Neural cell (in vitro differentiated cells): ENCODE data around the gene MARVELD2. TPM values are rescaled to one million over a fixed set of nuclear protein-coding genes. Genes with fewer than 3 reads are reported as not detected.

ENCODE experiments used
- H2AFZ ChIP-seq: fragments of 200-600, 300-800 bp; sonication (generic), shearing (Covaris generic); 2 replicates; pipeline ENCODE4 v1.6.0; 2014; ENCODE audit warnings: low read depth, mild to moderate bottlenecking, antibody characterized with exemption, low read length, moderate library complexity
- H3F3A ChIP-seq: fragments of 200-600 bp; shearing (Covaris generic); 2 replicates; pipeline ENCODE4 v1.6.1; 2016; ENCODE audit warnings: mild to moderate bottlenecking, moderate library complexity, mixed read lengths, antibody characterized with exemption, low read length; ENCODE audit not compliant: insufficient read depth, poor library complexity, severe bottlenecking
- H3K27ac ChIP-seq: fragments of 200-600, 300-800 bp; sonication (generic), shearing (Covaris generic); 2 replicates; pipeline ENCODE4 v1.5.1; 2014; ENCODE audit warnings: mild to moderate bottlenecking, low read length, moderate library complexity
- H3K27me3 ChIP-seq: fragments of 300-800, 200-600 bp; sonication (generic), shearing (Covaris generic); 2 replicates; pipeline ENCODE4 v1.6.0; 2014; ENCODE audit warnings: mild to moderate bottlenecking, low read depth, low read length, moderate library complexity; ENCODE audit not compliant: insufficient read depth
- H3K36me3 ChIP-seq: fragments of 300-800, 200-600 bp; sonication (generic), shearing (Covaris generic); 2 replicates; pipeline ENCODE4 v1.5.1; 2014; ENCODE audit warnings: mild to moderate bottlenecking, antibody characterized with exemption, low read length, moderate library complexity; ENCODE audit not compliant: insufficient read depth
- H3K4me2 ChIP-seq: fragments of 300-800, 200-600 bp; sonication (generic), shearing (Covaris generic); 2 replicates; pipeline ENCODE4 v1.6.0; 2014; ENCODE audit warnings: mild to moderate bottlenecking, low read length
- H3K4me3 ChIP-seq: fragments of 300-800, 200-600 bp; sonication (generic), shearing (Covaris generic); 2 replicates; pipeline ENCODE4 v1.5.1; 2014; ENCODE audit warnings: mild to moderate bottlenecking, low read length, moderate library complexity
- H3K79me2 ChIP-seq: fragments of 200-600 bp; shearing (Covaris generic); replicated peaks from 2 replicates; pipeline ENCODE4 v1.6.0; 2014; ENCODE audit warnings: mild to moderate bottlenecking, low read length, moderate library complexity; ENCODE audit not compliant: insufficient read depth
- H3K9ac ChIP-seq: fragments of 300-800, 200-600 bp; sonication (generic), shearing (Covaris generic); 2 replicates; pipeline ENCODE4 v1.6.1; 2016; ENCODE audit warnings: mild to moderate bottlenecking, low read length, mixed read lengths
- H3K9me2 ChIP-seq: fragments of 200-600 bp; shearing (Covaris generic); 2 replicates; pipeline ENCODE4 v1.6.1; 2016; ENCODE audit warnings: mild to moderate bottlenecking, low read length, mixed read lengths; ENCODE audit not compliant: insufficient read depth
- H3K9me3 ChIP-seq: fragments of 200-600, 300-800 bp; sonication (generic), shearing (Covaris generic); 2 replicates; pipeline ENCODE4 v1.6.1; 2016; ENCODE audit warnings: mild to moderate bottlenecking, mixed run types, low read length, moderate library complexity, mixed read lengths
- H4K20me1 ChIP-seq: fragments of 200-600 bp; shearing (Covaris generic); 2 replicates; pipeline ENCODE4 v1.6.1; 2016; ENCODE audit warnings: mild to moderate bottlenecking, mixed run types; ENCODE audit not compliant: insufficient read depth
- CTCF ChIP-seq: fragments of 450-650 bp; IDR thresholded peaks from 2 replicates; pipeline ENCODE4 v1.5.1; 2014; ENCODE audit warnings: antibody characterized with exemption, mild to moderate bottlenecking, moderate library complexity; ENCODE audit not compliant: poor library complexity, severe bottlenecking
- EP300 ChIP-seq: fragments of 450-650 bp; conservative IDR thresholded peaks from 2 replicates; pipeline ENCODE4 v1.6.1; 2014; ENCODE audit warnings: antibody characterized with exemption, mild to moderate bottlenecking, moderate library complexity; ENCODE audit not compliant: poor library complexity, severe bottlenecking
- EZH2 ChIP-seq: fragments of 200-600, 300-800 bp; shearing (Covaris generic), sonication (generic); IDR thresholded peaks from 2 replicates; pipeline ENCODE4 v1.6.1; 2014; ENCODE audit warnings: antibody characterized with exemption, low read length, borderline replicate concordance, mild to moderate bottlenecking; ENCODE audit not compliant: insufficient read depth, poor library complexity, severe bottlenecking
- MXI1 ChIP-seq: fragments of 450-650 bp; conservative IDR thresholded peaks from 2 replicates; pipeline ENCODE4 v1.6.1; 2014; ENCODE audit warnings: antibody characterized with exemption, mild to moderate bottlenecking; ENCODE audit not compliant: poor library complexity, severe bottlenecking
- POLR2AphosphoS5 ChIP-seq: IDR thresholded peaks from 2 replicates; pipeline ENCODE4 v1.6.1; 2012
- RAD21 ChIP-seq: fragments of 450-650 bp; conservative IDR thresholded peaks from 2 replicates; pipeline ENCODE4 v1.6.1; 2014; ENCODE audit warnings: antibody characterized with exemption, mild to moderate bottlenecking, moderate library complexity
- REST ChIP-seq: IDR thresholded peaks from 2 replicates; pipeline ENCODE4 v1.6.1; 2012; ENCODE audit warnings: borderline replicate concordance
- SMC3 ChIP-seq: fragments of 450-650 bp; conservative IDR thresholded peaks from 2 replicates; pipeline ENCODE4 v1.6.1; 2014; ENCODE audit warnings: antibody characterized with exemption, mild to moderate bottlenecking, moderate library complexity; ENCODE audit not compliant: poor library complexity
- TAF1 ChIP-seq: IDR thresholded peaks from 2 replicates; pipeline ENCODE4 v1.6.1; 2012; ENCODE audit warnings: low read depth
- polyA plus RNA-seq: library from polyadenylated mRNA; depleted of rRNA; stranded (reverse); fragments of >200 nt; gene quantifications from 2 replicates; pipeline ENCODE4 v1.2.3, GENCODE V29; 2014

Gene MARVELD2
- polyA plus RNA-seq, 1 donor from 2014 or later: not detected

DNA sequence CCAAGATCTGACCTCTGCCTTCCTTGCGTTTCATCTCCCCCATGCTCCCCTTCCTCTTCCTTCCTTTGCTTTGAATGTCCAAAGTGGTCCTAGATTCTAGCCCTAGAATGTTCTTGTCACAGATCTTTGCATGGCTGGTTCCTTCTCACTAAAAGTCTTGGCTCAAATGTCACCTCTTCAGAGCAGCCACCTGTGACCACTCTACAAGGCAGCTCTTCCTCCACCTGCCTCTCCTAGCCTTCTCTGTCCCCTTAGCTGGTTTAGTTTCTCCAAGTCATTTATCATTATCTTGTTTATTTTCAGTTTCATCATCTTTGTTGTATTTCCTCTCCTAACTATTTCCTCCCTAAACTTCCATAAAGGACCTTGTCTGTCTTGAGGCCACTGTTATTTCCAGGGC is 70.6 kb downstream of the MARVELD2 start:
- Histone ChIP-seq H4K20me1 (no peaks in the 10 kb centered on the region), H2AFZ (no peak overlapping the region), H3K9me2 (no peaks in the 10 kb centered on the region), H3K9me3 (no peaks in the 10 kb centered on the region), H3K27me3 (no peaks in the 10 kb centered on the region), H3K27ac (no peak overlapping the region), H3K4me3 (no peak overlapping the region), H3K9ac (no peak overlapping the region), H3F3A (no peaks in the 10 kb centered on the region), H3K4me2 (no peak overlapping the region), H3K79me2 (no peaks in the 10 kb centered on the region), H3K36me3 (no peaks in the 10 kb centered on the region)
- TF ChIP-seq RAD21 (no peak), POLR2AphosphoS5 (no peak), EZH2 (no peak), REST (no peak), EP300 (no peak), SMC3 (no peak), CTCF (no peak), MXI1 (no peak), TAF1 (no peak)

GRCh38 chr5:69489246-69489645 is 74.3 kb downstream of the MARVELD2 start:
- no peak overlapping the region for H3K27ac ChIP-seq
- no peak overlapping the region for H3K9ac ChIP-seq
- no peaks in the 10 kb centered on the region for H4K20me1 ChIP-seq
- no peak overlapping the region for H3K4me2 ChIP-seq
- H3K27me3 ChIP-seq: peaks cover 33% of the 10 kb centered on the region
- TF ChIP-seq REST (no peak), SMC3 (no peak), POLR2AphosphoS5 (no peak), RAD21 (no peak), CTCF (no peak), MXI1 (no peak), EP300 (no peak), EZH2 (no peak), TAF1 (no peak)
- H3K9me3 ChIP-seq: no peaks in the 10 kb centered on the region
- no peaks in the 10 kb centered on the region for H3F3A ChIP-seq
- H3K4me3 ChIP-seq: no peak overlapping the region
- H3K79me2 ChIP-seq: no peaks in the 10 kb centered on the region
- no peaks in the 10 kb centered on the region for H3K9me2 ChIP-seq
- H3K36me3 ChIP-seq: no peaks in the 10 kb centered on the region
- no peak overlapping the region for H2AFZ ChIP-seq
